ENCODE measurements around the gene SPIN2A.
"Not testable (repeated sequence)": the region's sequence is repeated elsewhere in the genome, so short reads cannot be mapped to it uniquely, and the experiment has no call there.

Gene SPIN2A

GRCh38 chrX:57137073-57137472 lies at the start of gene SPIN2A:
Gene SPIN2A (minus strand): TSS chrX:57137397. CDS start chrX:57136597, 800 bp downstream.
- not testable (repeated sequence) for DNase-seq (ENCODE audit: low read depth in 1 of 2, low spot score in 1 of 2)

GRCh38 chrX:57178605-57179004 lies 41.4 kb upstream of the SPIN2A start:
- in situ Hi-C loops (cut with HindIII; ENCODE audit: low pct_unique_long_range_greater_than_20kb, low sequenced_read_pairs), result no loop called here
- DNase-seq (ENCODE audit: low read depth in 1 of 2, low spot score in 1 of 2), result no peak
- no peak for TF ChIP-seq JUND (IDR thresholded peaks at IDR 0.05; ENCODE audit: low read depth)

More at GRCh38 chrX:57137073-57137472, at the start of gene SPIN2A:
- in situ Hi-C loops (cut with HindIII; ENCODE audit: low pct_unique_long_range_greater_than_20kb, low sequenced_read_pairs), result not testable (repeated sequence)

GRCh38 chrX:57177070-57177469 lies 39.9 kb upstream of the SPIN2A start:
- DNase-seq (ENCODE audit: low read depth in 1 of 2, low spot score in 1 of 2), result no peak
- TF ChIP-seq JUND (IDR thresholded peaks at IDR 0.05; ENCODE audit: low read depth), result no peak
- in situ Hi-C loops (cut with HindIII; ENCODE audit: low pct_unique_long_range_greater_than_20kb, low sequenced_read_pairs), result no loop called here

- no peak for TF ChIP-seq JUND (IDR thresholded peaks at IDR 0.05; ENCODE audit: low read depth)
- DNase-seq (ENCODE audit: low read depth in 1 of 2, low spot score in 1 of 2), result no peak
- in situ Hi-C loops (cut with HindIII; ENCODE audit: low pct_unique_long_range_greater_than_20kb, low sequenced_read_pairs), result no loop called here
These were observed 35.3 kb upstream of the SPIN2A start for GRCh38 chrX:57172544-57172943.

GRCh38 chrX:57156397-57157049 lies 19.3 kb upstream of the SPIN2A start:
- in situ Hi-C loops (cut with HindIII; ENCODE audit: low pct_unique_long_range_greater_than_20kb, low sequenced_read_pairs), result no loop called here
- DNase-seq (ENCODE audit: low read depth in 1 of 2, low spot score in 1 of 2), result peak; percentile 18 to 58
- no peak for TF ChIP-seq JUND (IDR thresholded peaks at IDR 0.05; ENCODE audit: low read depth)

- DNase-seq (ENCODE audit: low read depth in 1 of 2, low spot score in 1 of 2), result no peak
- no peak for TF ChIP-seq JUND (IDR thresholded peaks at IDR 0.05; ENCODE audit: low read depth)
- in situ Hi-C loops (cut with HindIII; ENCODE audit: low pct_unique_long_range_greater_than_20kb, low sequenced_read_pairs), result no loop called here
These were observed 18.0 kb upstream of the SPIN2A start for GRCh38 chrX:57155171-57155570.

- in situ Hi-C loops (cut with HindIII; ENCODE audit: low pct_unique_long_range_greater_than_20kb, low sequenced_read_pairs), result not testable (repeated sequence)
- peak in 1 of 2 experiments; percentile 30 for DNase-seq (ENCODE audit: low read depth in 1 of 2, low spot score in 1 of 2)
These were observed 15.0 kb upstream of the SPIN2A start for GRCh38 chrX:57152222-57152621.

- in situ Hi-C loops (cut with HindIII; ENCODE audit: low pct_unique_long_range_greater_than_20kb, low sequenced_read_pairs), result no loop called here
These were observed 1.5 kb upstream of the SPIN2A start for GRCh38 chrX:57138674-57139073.

GRCh38 chrX:57137501-57137900 lies 304 bp upstream of the SPIN2A start:
- no peak for TF ChIP-seq JUND (IDR thresholded peaks at IDR 0.05; ENCODE audit: low read depth)

More at GRCh38 chrX:57138674-57139073, 1.5 kb upstream of the SPIN2A start:
- DNase-seq (ENCODE audit: low read depth in 1 of 2, low spot score in 1 of 2), result no peak
- no peak for TF ChIP-seq JUND (IDR thresholded peaks at IDR 0.05; ENCODE audit: low read depth)

GRCh38 chrX:57136589-57136988 lies 608 bp downstream of the SPIN2A start:
- DNase-seq (ENCODE audit: low read depth in 1 of 2, low spot score in 1 of 2); in situ Hi-C loops (cut with HindIII; ENCODE audit: low pct_unique_long_range_greater_than_20kb, low sequenced_read_pairs): not testable (repeated sequence)

More at GRCh38 chrX:57137501-57137900, 304 bp upstream of the SPIN2A start:
- no peak for DNase-seq (ENCODE audit: low read depth in 1 of 2, low spot score in 1 of 2)
- in situ Hi-C loops (cut with HindIII; ENCODE audit: low pct_unique_long_range_greater_than_20kb, low sequenced_read_pairs), result no loop called here

- in situ Hi-C loops (cut with HindIII; ENCODE audit: low pct_unique_long_range_greater_than_20kb, low sequenced_read_pairs), result no loop called here
- no peak for TF ChIP-seq JUND (IDR thresholded peaks at IDR 0.05; ENCODE audit: low read depth)
- DNase-seq (ENCODE audit: low read depth in 1 of 2, low spot score in 1 of 2), result no peak
These were observed 1.9 kb downstream of the SPIN2A start for GRCh38 chrX:57135287-57135686.

GRCh38 chrX:57134702-57135101 lies 2.5 kb downstream of the SPIN2A start:
- DNase-seq (ENCODE audit: low read depth in 1 of 2, low spot score in 1 of 2), result no peak
- TF ChIP-seq JUND (IDR thresholded peaks at IDR 0.05; ENCODE audit: low read depth), result no peak
- in situ Hi-C loops (cut with HindIII; ENCODE audit: low pct_unique_long_range_greater_than_20kb, low sequenced_read_pairs), result no loop called here

- in situ Hi-C loops (cut with HindIII; ENCODE audit: low pct_unique_long_range_greater_than_20kb, low sequenced_read_pairs), result no loop called here
- no peak for DNase-seq (ENCODE audit: low read depth in 1 of 2, low spot score in 1 of 2)
These were observed 3.5 kb downstream of the SPIN2A start for GRCh38 chrX:57133706-57134105.

GRCh38 chrX:57133284-57133683 lies 3.9 kb downstream of the SPIN2A start:
- DNase-seq (ENCODE audit: low read depth in 1 of 2, low spot score in 1 of 2); in situ Hi-C loops (cut with HindIII; ENCODE audit: low pct_unique_long_range_greater_than_20kb, low sequenced_read_pairs): not testable (repeated sequence)

More at GRCh38 chrX:57133706-57134105, 3.5 kb downstream of the SPIN2A start:
- TF ChIP-seq JUND (IDR thresholded peaks at IDR 0.05; ENCODE audit: low read depth), result no peak
